Keratinocyte (primary cell): ENCODE measurements around the gene CCL20.

Experiments used
- CTCF ChIP-seq, 3 experiments: IDR thresholded peaks in 1 of 3; conservative IDR thresholded peaks in 1 of 3; optimal IDR thresholded peaks in 1 of 3; 2 replicates in 2 of 3; 3 replicates in 1 of 3; pipeline versions ENCODE3 to v1.5.1; 2011; ENCODE audit warnings: low read length in 3 of 3, mild to moderate bottlenecking in 3 of 3, moderate library complexity in 2 of 3, control low read depth in 1 of 3, inconsistent platforms in 1 of 3; ENCODE audit not compliant: insufficient read depth in 2 of 3; ENCODE audit errors: extremely low read depth in 1 of 3
- EZH2 ChIP-seq: IDR thresholded peaks from one replicate; pipeline ENCODE4 v1.6.1; 2012; ENCODE audit warnings: inconsistent platforms, mild to moderate bottlenecking, low read length, moderate library complexity

- no peak for TF ChIP-seq CTCF (optimal IDR thresholded peaks at IDR 0.05 in 1 of 3, IDR thresholded peaks at IDR 0.05 in 1 of 3, conservative IDR thresholded peaks at IDR 0.05 in 1 of 3; ENCODE audit: extremely low read depth in 1 of 3, insufficient read depth in 2 of 3, low read length in 3 of 3)
- no peak for TF ChIP-seq EZH2
Observed at GRCh38 chr2:227849906-227850305, 36.3 kb downstream of the CCL20 start.
